ENCODE results near the gene PLEKHG4B. TPM values are rescaled to one million over a fixed set of nuclear protein-coding genes. Genes with fewer than 3 reads are reported as not detected.

Gene PLEKHG4B
- total RNA-seq, 1 donor from 2014 or later, result 70.0 TPM

DNA sequence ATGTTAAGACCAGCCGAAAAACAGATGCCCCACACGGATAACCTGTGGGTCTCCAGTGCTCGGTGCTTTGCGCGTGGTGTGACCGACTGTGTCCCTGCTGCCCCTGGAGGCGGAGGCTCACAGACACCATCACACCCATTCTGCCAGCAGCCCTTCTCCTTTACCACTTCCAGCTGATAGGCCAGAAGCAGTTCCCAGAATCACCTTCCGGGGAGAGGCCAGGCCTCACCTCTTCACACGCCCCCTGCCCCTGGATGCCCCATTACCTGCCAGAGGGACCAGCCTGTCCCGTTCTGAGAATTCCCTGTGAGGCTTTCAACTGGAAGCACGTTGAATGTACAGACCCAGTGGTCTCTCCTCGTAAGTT, 77.7 kb downstream of the PLEKHG4B start:
- Mint-ChIP-seq H3K27ac (no peak overlapping the region), H3K9me3 (no peaks in the 10 kb centered on the region), H3K4me1 (peaks cover 3% of the 10 kb centered on the region), H3K27me3 (ENCODE audit: low read depth) (no peaks in the 10 kb centered on the region), H3K36me3 (peaks cover 16% of the 10 kb centered on the region), H3K4me3 (no peak overlapping the region)
- DNase-seq (ENCODE audit: low spot score in 2 of 2, unreplicated experiment in 2 of 2), result no peak
- TF ChIP-seq CTCF (IDR thresholded peaks at IDR 0.05; ENCODE audit: unreplicated experiment), result no peak

DNA sequence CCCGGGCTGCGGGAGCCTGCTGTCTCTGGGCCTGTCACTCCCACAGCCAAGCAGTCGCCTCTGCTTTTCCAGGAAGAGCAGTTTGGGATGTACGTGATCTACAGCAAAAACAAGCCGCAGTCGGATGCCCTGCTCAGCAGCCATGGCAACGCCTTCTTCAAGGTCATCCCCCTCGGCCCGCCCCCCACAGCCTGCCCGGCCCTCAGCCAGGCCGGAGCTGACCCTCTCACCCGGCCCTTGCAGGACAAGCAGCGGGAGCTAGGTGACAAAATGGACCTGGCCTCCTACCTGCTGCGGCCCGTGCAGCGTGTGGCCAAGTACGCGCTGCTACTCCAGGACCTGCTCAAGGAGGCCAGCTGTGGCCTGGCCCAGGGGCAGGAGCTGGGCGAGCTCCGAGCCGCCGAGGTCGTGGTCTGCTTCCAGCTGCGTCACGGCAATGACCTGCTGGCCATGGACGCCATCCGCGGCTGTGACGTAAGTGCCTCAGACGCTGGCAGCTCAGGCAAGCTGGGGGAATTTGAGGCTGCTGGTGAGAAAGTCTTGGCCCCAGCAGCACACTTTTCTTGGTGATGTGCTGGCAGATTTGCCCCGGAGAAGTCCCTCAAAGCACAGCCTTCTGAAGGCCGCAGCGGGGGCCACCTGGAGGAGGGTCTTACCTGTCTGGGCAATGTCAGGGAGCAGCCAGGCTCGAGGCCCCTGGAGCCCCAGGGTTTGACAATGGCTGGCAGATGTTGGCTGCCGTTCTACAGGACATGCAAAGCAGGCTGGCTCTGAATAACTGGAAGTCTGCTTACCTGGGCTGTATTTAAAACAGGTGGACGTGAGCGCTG, 79.2 kb downstream of the PLEKHG4B start:
- TF ChIP-seq CTCF (IDR thresholded peaks at IDR 0.05; ENCODE audit: unreplicated experiment), result no peak
- peaks cover 16% of the 10 kb centered on the region for H3K36me3 Mint-ChIP-seq
- no peaks in the 10 kb centered on the region for H3K9me3 Mint-ChIP-seq
- no peak overlapping the region for H3K27ac Mint-ChIP-seq
- peaks cover 9% of the 10 kb centered on the region for H3K4me1 Mint-ChIP-seq
- no peak overlapping the region for H3K4me3 Mint-ChIP-seq
- no peaks in the 10 kb centered on the region for H3K27me3 Mint-ChIP-seq (ENCODE audit: low read depth)
- DNase-seq (ENCODE audit: low spot score in 2 of 2, unreplicated experiment in 2 of 2), result no peak

- no peak overlapping the region for H3K27ac Mint-ChIP-seq
- no peak for TF ChIP-seq CTCF (IDR thresholded peaks at IDR 0.05; ENCODE audit: unreplicated experiment)
- no peaks in the 10 kb centered on the region for H3K9me3 Mint-ChIP-seq
- H3K4me3 Mint-ChIP-seq, result no peak overlapping the region
- no peak for DNase-seq (ENCODE audit: low spot score in 2 of 2, unreplicated experiment in 2 of 2)
- peaks cover 15% of the 10 kb centered on the region for H3K36me3 Mint-ChIP-seq
- no peaks in the 10 kb centered on the region for H3K27me3 Mint-ChIP-seq (ENCODE audit: low read depth)
- peaks cover 16% of the 10 kb centered on the region for H3K4me1 Mint-ChIP-seq
Measured at GRCh38 chr5:171801-172331, 79.9 kb downstream of the PLEKHG4B start.

GRCh38 chr5:172421-172820, 80.5 kb downstream of the PLEKHG4B start:
- Mint-ChIP-seq H3K9me3 (no peaks in the 10 kb centered on the region), H3K27me3 (ENCODE audit: low read depth) (no peaks in the 10 kb centered on the region), H3K27ac (no peak overlapping the region), H3K36me3 (peaks cover 15% of the 10 kb centered on the region), H3K4me1 (peaks cover 19% of the 10 kb centered on the region), H3K4me3 (no peak overlapping the region)
- DNase-seq (ENCODE audit: low spot score in 2 of 2, unreplicated experiment in 2 of 2), result no peak
- no peak for TF ChIP-seq CTCF (IDR thresholded peaks at IDR 0.05; ENCODE audit: unreplicated experiment)

- Mint-ChIP-seq H3K27me3 (ENCODE audit: low read depth) (no peaks in the 10 kb centered on the region), H3K4me1 (peaks cover 19% of the 10 kb centered on the region), H3K4me3 (no peak overlapping the region), H3K36me3 (peaks cover 15% of the 10 kb centered on the region), H3K27ac (no peak overlapping the region), H3K9me3 (no peaks in the 10 kb centered on the region)
- no peak for TF ChIP-seq CTCF (IDR thresholded peaks at IDR 0.05; ENCODE audit: unreplicated experiment)
- DNase-seq (ENCODE audit: low spot score in 2 of 2, unreplicated experiment in 2 of 2), result no peak
Measured at GRCh38 chr5:172841-173251, 80.9 kb downstream of the PLEKHG4B start.
